Measurements from ENCODE around the gene PGS1. TPM values are rescaled to one million over a fixed set of nuclear protein-coding genes. Genes with fewer than 3 reads are reported as not detected.

The PGS1 gene
- total RNA-seq, 6 experiments from 2014 or later = 20.2 to 26.1 (median 24.5) TPM

DNA sequence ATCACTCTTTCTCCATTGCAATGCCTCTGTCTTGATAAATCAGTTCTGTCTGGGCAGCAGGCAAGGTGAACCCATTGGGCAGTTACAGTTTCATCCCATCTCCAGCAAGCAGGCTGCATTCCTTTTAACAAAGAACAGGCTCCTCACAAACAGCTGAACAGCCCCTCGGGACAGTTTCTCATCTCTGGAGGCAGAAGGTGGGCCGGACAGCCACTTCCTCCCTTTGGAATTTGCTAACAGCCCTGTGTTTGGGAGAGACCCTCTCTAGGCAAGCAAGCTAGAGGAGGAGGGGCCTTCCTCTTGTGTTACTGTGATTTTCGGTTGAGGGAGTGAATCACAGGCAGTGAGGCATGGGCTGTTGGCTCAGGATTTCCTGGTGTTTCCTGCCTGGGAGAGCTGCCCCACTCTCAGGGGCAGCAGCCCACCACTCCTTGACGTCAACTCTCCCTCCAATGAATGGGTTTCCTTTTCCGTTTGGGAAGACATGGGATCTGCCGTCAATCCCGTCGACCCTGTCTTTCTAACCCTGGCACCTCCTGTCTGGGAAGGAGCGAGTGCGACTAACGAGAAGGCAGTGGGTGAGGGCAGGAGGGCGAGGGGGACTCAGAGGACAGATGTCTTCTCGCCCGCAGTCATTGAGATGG is 3.7 kb upstream of the PGS1 start:
- Mint-ChIP-seq H3K4me3 (peak overlapping the region; percentile 85), H3K36me3 (ENCODE audit: low read depth) (peaks cover 7% of the 10 kb centered on the region; the same call in 1 of the 2 replicates), H3K4me1 (ENCODE audit: low read depth) (peaks cover 56% of the 10 kb centered on the region), H3K27ac (peak overlapping the region; percentile 99), H3K27me3 (ENCODE audit: insufficient read depth) (peaks cover 4% of the 10 kb centered on the region), H3K9me3 (no peaks in the 10 kb centered on the region)
- TF ChIP-seq, protein P1, sequence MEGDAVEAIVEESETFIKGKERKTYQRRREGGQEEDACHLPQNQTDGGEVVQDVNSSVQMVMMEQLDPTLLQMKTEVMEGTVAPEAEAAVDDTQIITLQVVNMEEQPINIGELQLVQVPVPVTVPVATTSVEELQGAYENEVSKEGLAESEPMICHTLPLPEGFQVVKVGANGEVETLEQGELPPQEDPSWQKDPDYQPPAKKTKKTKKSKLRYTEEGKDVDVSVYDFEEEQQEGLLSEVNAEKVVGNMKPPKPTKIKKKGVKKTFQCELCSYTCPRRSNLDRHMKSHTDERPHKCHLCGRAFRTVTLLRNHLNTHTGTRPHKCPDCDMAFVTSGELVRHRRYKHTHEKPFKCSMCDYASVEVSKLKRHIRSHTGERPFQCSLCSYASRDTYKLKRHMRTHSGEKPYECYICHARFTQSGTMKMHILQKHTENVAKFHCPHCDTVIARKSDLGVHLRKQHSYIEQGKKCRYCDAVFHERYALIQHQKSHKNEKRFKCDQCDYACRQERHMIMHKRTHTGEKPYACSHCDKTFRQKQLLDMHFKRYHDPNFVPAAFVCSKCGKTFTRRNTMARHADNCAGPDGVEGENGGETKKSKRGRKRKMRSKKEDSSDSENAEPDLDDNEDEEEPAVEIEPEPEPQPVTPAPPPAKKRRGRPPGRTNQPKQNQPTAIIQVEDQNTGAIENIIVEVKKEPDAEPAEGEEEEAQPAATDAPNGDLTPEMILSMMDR (IDR thresholded peaks at IDR 0.05) = no peak
- peak; percentile 54 for DNase-seq

DNA sequence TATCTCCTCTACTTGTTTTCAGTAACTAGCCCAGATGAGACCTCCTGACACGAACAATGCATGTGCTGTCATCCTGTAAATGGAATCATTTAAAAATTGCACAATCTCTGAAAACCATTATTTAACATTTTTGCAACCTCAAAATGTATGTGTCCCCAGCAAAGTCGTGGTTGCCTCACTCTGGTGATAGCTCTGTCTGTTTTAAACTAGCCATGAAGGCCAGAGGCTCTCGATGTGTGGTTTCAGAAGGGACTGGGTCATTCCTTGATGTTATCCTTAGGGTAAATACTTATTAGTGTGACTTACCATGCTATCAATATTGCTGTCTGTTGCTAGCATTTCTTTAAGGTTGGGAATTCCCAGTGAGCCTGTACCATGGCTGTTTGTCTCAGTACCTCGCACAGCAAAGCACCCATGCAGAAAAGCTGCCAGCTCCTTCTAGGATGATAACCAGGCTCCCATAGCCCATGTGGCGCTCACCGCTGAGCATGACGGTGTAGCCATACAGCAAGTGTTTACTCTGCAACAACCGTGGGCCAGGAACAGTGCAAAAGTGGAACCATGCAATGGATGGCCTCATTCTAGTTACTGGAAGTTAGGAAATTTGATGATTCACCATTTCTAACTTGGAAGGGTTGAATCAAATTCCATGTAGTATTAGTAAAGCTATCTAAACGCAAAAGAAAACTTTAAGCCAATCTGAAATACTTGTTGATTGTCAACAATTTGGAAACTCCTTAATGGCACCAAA is 2.9 kb upstream of the PGS1 start:
- H3K4me3 Mint-ChIP-seq = peak overlapping the region; percentile 85
- H3K27me3 Mint-ChIP-seq (ENCODE audit: insufficient read depth) = peaks cover 3% of the 10 kb centered on the region
- peaks cover 13% of the 10 kb centered on the region for H3K36me3 Mint-ChIP-seq (ENCODE audit: low read depth)
- peak overlapping the region; percentile 99 for H3K27ac Mint-ChIP-seq
- TF ChIP-seq, protein P1 (IDR thresholded peaks at IDR 0.05) = no peak
- no peaks in the 10 kb centered on the region for H3K9me3 Mint-ChIP-seq
- peaks cover 63% of the 10 kb centered on the region for H3K4me1 Mint-ChIP-seq (ENCODE audit: low read depth)
- DNase-seq = peak; percentile 93

DNA sequence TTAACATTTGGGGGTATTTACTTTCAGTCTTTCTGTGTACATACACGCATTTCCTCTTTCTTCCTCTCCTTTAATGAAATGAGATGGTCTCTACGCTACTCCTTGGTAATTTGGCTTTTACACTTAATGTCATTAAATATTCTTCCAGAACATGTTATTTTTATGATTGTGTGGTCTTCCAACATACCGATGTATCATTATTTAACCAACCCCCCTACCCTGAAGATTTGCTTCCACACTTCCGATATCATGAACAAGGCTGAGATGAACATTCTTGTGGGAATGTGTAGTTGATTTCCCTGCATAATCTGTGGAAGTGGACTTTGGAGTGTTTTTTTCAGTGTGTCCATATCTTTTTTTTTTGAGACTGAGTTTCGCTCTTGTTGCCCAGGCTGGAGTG is 2.3 kb upstream of the PGS1 start:
- TF ChIP-seq, protein P1 (IDR thresholded peaks at IDR 0.05) = no peak
- Mint-ChIP-seq H3K27me3 (ENCODE audit: insufficient read depth) (peaks cover 3% of the 10 kb centered on the region), H3K27ac (peak overlapping the region; percentile 99), H3K4me3 (peak overlapping the region; percentile 53), H3K9me3 (no peaks in the 10 kb centered on the region), H3K4me1 (ENCODE audit: low read depth) (peaks cover 69% of the 10 kb centered on the region), H3K36me3 (ENCODE audit: low read depth) (peaks cover 14% of the 10 kb centered on the region)
- no peak for DNase-seq

DNA sequence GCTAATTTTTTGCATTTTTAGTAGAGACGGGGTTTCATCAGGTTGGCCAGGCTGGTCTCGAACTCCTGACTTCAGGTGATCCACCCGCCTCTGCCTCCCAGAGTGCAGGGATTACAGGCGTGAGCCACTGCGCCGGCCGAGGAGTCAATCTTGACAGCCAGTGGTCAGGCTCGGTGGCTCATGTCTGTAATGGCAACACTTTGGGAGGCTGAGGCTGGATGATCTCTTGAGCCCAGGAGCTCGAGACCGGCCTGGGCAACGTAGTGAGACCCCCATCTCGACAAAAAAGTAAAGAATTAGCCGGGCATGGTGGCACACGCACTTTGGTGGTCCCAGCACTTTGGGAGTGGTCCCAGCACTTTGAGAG is 608 bp upstream of the PGS1 start:
- no peaks in the 10 kb centered on the region for H3K9me3 Mint-ChIP-seq
- peaks cover 27% of the 10 kb centered on the region for H3K36me3 Mint-ChIP-seq (ENCODE audit: low read depth)
- H3K27ac Mint-ChIP-seq = peak overlapping the region; percentile 74
- H3K27me3 Mint-ChIP-seq (ENCODE audit: insufficient read depth) = peaks cover 4% of the 10 kb centered on the region
- H3K4me1 Mint-ChIP-seq (ENCODE audit: low read depth) = peaks cover 79% of the 10 kb centered on the region
- DNase-seq = no peak
- TF ChIP-seq, protein P1 (IDR thresholded peaks at IDR 0.05) = no peak
- H3K4me3 Mint-ChIP-seq = peak overlapping the region; percentile 95

DNA sequence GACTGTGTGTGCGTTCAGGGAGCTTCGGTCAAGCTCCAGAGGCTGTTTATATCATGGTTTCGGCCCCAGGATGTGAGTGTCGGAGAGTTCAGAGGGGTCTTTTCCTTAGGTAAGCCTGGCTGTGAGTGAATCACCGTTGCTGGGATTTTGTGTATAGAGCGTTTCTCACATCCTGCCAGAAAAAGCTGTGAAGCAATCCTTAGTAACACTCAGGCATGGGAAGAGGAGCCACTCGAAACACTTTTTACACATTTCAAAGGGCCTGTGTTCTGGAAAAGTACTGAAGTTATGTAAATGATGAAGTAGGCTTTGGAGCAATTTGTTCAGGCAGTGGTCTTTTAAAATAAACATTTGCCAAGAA is 662 bp downstream of the PGS1 start:
- peaks cover 83% of the 10 kb centered on the region for H3K4me1 Mint-ChIP-seq (ENCODE audit: low read depth)
- H3K36me3 Mint-ChIP-seq (ENCODE audit: low read depth) = peaks cover 27% of the 10 kb centered on the region

More for the DNA sequence above, 662 bp downstream of the PGS1 start:
- DNase-seq = peak; percentile 83
- H3K27me3 Mint-ChIP-seq (ENCODE audit: insufficient read depth) = peaks cover 4% of the 10 kb centered on the region
- TF ChIP-seq, protein P1 (IDR thresholded peaks at IDR 0.05) = no peak
- H3K9me3 Mint-ChIP-seq = no peaks in the 10 kb centered on the region
- H3K4me3 Mint-ChIP-seq = peak overlapping the region; percentile 95
- H3K27ac Mint-ChIP-seq = peak overlapping the region; percentile 97
